B cell (primary cell): ENCODE results near the gene SGPP2.

Experiments
- EZH2 ChIP-seq: IDR thresholded peaks from 2 replicates; pipeline ENCODE4 v1.6.1; 2012; ENCODE audit warnings: borderline replicate concordance, low read depth, mild to moderate bottlenecking, moderate library complexity, low read length; ENCODE audit not compliant: insufficient read depth, poor library complexity, severe bottlenecking
- TF ChIP-seq, protein P1 (sequence below): fragments of 200-600 bp; IDR thresholded peaks from one replicate; pipeline ENCODE4 v1.8.0; 2022; ENCODE audit warnings: antibody characterized with exemption, mild to moderate bottlenecking

DNA sequence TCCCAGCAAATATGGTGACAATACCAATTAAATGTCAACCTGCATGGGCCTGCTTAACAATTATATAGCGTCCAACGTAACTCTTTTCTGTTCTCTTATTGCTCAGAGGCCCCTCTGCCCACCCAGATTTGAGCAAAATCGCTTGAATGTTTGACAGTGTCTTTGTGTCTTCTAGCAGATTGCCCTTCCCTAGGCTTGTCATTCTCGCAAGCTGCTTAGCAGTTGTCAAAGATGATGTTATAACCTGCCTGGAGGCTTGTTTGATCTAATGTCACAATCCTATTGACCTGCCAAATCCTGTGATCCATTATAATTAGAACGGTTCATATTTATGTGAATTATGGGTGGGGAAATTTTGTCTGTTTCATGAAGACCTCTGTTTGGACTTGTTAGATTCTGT is 122.7 kb downstream of the SGPP2 start:
- no peak for TF ChIP-seq EZH2
- TF ChIP-seq, protein P1, sequence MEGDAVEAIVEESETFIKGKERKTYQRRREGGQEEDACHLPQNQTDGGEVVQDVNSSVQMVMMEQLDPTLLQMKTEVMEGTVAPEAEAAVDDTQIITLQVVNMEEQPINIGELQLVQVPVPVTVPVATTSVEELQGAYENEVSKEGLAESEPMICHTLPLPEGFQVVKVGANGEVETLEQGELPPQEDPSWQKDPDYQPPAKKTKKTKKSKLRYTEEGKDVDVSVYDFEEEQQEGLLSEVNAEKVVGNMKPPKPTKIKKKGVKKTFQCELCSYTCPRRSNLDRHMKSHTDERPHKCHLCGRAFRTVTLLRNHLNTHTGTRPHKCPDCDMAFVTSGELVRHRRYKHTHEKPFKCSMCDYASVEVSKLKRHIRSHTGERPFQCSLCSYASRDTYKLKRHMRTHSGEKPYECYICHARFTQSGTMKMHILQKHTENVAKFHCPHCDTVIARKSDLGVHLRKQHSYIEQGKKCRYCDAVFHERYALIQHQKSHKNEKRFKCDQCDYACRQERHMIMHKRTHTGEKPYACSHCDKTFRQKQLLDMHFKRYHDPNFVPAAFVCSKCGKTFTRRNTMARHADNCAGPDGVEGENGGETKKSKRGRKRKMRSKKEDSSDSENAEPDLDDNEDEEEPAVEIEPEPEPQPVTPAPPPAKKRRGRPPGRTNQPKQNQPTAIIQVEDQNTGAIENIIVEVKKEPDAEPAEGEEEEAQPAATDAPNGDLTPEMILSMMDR = no peak
